ENCODE measurements around the gene CYP3A5. TPM values are rescaled to one million over a fixed set of nuclear protein-coding genes. Genes with fewer than 3 reads are reported as not detected.

CYP3A5 gene
- total and polyA plus RNA-seq, 10 of the 15 experiments (the other 5 are each of a cell fraction or from before 2014, with no cell fraction given), result 0.05 to 1.3 (median 0.09) TPM; not detected in 2

DNA sequence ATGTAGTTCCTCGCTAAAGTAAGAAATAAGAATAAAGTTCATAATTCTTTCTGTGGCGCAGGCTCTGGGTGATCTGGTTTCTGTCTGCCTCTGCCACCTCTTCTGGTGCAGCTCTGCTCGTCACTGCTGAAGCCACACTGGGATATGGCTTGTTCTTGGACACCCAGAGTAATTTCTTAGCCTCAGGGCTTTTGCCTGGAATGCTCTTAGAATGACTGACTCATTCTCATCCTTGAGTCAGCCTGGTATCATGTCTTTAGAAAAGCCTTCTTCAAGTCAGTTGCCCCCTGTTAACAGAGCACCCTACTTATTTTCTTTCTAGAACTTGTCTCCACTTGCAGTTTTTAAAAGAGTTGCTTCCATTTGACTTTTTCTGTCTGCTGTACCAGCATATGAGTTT lies 61.1 kb downstream of the CYP3A5 start (continued):
- TF ChIP-seq, protein P1, sequence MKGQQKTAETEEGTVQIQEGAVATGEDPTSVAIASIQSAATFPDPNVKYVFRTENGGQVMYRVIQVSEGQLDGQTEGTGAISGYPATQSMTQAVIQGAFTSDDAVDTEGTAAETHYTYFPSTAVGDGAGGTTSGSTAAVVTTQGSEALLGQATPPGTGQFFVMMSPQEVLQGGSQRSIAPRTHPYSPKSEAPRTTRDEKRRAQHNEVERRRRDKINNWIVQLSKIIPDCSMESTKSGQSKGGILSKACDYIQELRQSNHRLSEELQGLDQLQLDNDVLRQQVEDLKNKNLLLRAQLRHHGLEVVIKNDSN (IDR thresholded peaks at IDR 0.05; ENCODE audit: borderline replicate concordance, extremely low read length, insufficient read depth, low read depth, low read length), result no peak
- no peak for TF ChIP-seq NFIC (IDR thresholded peaks at IDR 0.05; ENCODE audit: low read depth, low read length)
- TF ChIP-seq, protein P2, sequence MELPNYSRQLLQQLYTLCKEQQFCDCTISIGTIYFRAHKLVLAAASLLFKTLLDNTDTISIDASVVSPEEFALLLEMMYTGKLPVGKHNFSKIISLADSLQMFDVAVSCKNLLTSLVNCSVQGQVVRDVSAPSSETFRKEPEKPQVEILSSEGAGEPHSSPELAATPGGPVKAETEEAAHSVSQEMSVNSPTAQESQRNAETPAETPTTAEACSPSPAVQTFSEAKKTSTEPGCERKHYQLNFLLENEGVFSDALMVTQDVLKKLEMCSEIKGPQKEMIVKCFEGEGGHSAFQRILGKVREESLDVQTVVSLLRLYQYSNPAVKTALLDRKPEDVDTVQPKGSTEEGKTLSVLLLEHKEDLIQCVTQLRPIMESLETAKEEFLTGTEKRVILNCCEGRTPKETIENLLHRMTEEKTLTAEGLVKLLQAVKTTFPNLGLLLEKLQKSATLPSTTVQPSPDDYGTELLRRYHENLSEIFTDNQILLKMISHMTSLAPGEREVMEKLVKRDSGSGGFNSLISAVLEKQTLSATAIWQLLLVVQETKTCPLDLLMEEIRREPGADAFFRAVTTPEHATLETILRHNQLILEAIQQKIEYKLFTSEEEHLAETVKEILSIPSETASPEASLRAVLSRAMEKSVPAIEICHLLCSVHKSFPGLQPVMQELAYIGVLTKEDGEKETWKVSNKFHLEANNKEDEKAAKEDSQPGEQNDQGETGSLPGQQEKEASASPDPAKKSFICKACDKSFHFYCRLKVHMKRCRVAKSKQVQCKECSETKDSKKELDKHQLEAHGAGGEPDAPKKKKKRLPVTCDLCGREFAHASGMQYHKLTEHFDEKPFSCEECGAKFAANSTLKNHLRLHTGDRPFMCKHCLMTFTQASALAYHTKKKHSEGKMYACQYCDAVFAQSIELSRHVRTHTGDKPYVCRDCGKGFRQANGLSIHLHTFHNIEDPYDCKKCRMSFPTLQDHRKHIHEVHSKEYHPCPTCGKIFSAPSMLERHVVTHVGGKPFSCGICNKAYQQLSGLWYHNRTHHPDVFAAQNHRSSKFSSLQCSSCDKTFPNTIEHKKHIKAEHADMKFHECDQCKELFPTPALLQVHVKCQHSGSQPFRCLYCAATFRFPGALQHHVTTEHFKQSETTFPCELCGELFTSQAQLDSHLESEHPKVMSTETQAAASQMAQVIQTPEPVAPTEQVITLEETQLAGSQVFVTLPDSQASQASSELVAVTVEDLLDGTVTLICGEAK (IDR thresholded peaks at IDR 0.05; ENCODE audit: borderline replicate concordance), result no peak
- no peak for TF ChIP-seq FOXM1 (IDR thresholded peaks at IDR 0.05; ENCODE audit: low read depth, low read length)
- no peak for TF ChIP-seq SREBF1 (IDR thresholded peaks at IDR 0.05; ENCODE audit: low read length)
- no peak for TF ChIP-seq POLR2AphosphoS2 (IDR thresholded peaks at IDR 0.05; ENCODE audit: low read depth, low read length)
- TF ChIP-seq, protein P3, sequence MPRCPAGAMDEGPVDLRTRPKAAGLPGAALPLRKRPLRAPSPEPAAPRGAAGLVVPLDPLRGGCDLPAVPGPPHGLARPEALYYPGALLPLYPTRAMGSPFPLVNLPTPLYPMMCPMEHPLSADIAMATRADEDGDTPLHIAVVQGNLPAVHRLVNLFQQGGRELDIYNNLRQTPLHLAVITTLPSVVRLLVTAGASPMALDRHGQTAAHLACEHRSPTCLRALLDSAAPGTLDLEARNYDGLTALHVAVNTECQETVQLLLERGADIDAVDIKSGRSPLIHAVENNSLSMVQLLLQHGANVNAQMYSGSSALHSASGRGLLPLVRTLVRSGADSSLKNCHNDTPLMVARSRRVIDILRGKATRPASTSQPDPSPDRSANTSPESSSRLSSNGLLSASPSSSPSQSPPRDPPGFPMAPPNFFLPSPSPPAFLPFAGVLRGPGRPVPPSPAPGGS (IDR thresholded peaks at IDR 0.05; ENCODE audit: borderline replicate concordance, insufficient read depth, low read depth, low read length, poor library complexity, severe bottlenecking), result no peak
- TF ChIP-seq NBN (IDR thresholded peaks at IDR 0.05), result no peak
- TF ChIP-seq HDAC2 (IDR thresholded peaks at IDR 0.05), result no peak
- TF ChIP-seq GATAD2B (conservative IDR thresholded peaks at IDR 0.05; ENCODE audit: low read depth), result no peak
- TF ChIP-seq TBL1XR1 (IDR thresholded peaks at IDR 0.05; ENCODE audit: low read depth, low read length), result no peak
